EH (cell line): ENCODE measurements around the gene MADCAM1.

Experiments used
- DNase-seq: peaks from one replicate; pipeline ENCODE4 v3.0.0-alpha.2; 2015; ENCODE audit warnings: low read depth

The MADCAM1 gene

DNA sequence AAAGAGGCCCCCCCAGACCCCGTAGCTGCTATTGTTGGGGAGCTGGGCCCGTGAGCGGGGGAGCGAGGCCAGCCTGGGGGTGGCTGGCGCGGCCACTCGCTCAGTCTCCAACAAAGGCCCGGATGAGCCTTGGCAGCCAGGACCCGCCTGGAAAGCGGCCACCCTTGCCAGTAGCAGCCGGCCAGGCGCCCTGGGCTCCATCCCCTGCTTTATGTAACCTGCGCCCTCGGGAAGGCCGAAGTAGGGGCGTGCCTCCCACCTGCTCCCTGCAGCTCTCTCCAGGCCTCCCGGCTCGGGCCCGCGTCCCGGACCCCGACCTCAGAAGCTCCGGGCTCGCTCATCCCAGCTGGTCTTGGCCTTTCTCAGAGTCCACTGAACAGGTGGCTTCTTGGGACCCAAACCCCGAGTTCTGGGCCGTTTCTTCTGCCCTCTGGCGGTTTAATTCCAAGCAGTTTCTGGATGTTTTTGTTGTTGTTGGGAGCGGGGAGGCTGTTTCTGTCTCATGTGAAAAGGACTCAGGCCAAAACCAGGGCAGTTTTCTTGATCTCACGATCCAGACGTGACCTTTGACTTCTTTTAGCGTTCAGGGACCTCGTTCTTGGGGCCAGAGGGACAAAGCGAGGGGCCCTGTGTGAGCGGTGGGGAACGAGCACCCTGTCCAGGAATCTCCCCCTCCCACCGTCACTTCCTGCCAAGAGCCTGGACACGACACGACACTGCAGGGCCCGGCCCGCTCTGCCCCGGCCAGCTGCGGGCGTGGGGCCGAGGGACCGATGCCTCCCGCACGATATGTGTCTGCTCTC lies 36.5 kb downstream of the MADCAM1 start:
- peak; percentile 74 for DNase-seq

DNA sequence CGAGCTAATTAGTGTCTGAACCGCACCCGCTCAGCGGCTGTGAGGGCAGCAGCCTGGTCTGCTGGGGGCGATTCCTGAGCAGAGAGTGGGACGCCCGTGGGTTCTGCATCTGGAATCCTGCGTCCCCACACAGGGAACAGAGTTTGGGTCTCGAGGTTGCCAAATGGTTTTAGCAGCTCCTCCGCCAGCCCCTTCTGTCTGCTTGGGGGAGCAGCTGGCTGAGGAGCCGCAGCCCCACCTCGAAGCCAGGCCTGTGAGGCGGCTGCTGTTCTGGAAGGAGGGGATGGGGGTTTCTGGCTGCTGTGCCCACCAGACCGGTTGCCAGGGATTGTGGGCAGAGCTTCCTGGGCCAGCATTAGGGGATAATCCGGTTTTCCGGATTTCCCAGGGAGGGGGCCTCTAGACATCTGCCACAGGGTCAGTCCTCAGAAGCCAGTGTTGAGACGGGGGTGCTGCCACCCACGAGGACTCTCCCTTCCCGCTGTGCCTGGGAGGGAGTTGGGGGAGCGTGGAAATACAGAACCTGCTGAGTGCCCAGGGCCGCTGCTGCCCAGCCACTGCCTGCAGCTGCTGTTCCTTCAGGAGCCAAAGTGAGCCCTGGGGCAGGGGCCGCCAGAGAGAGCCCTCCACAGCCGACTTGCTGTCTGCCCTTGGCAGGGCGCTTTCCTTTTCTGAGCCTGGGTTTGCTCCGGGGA lies 37.2 kb downstream of the MADCAM1 start:
- DNase-seq, result peak; percentile 20

DNA sequence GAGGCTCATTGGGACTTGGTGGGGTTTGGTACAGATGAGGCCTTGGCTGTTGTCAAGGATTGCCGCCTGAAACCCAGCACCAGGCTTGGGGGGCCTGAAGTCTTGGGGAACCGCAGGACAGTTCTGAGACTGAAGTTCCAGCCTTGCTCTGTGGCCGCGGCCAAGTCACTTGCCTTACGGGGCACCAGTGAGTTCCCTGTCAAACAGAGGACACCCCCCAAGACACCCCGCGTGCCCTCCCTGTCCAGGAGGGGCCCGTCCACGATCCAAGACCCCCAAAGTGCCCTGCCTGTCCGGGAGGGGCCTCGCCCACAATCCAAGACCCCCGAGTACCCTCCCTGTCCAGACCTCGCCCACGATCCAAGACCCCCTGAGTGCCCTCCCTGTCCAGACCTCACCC lies 37.8 kb downstream of the MADCAM1 start:
- DNase-seq, result no peak

DNA sequence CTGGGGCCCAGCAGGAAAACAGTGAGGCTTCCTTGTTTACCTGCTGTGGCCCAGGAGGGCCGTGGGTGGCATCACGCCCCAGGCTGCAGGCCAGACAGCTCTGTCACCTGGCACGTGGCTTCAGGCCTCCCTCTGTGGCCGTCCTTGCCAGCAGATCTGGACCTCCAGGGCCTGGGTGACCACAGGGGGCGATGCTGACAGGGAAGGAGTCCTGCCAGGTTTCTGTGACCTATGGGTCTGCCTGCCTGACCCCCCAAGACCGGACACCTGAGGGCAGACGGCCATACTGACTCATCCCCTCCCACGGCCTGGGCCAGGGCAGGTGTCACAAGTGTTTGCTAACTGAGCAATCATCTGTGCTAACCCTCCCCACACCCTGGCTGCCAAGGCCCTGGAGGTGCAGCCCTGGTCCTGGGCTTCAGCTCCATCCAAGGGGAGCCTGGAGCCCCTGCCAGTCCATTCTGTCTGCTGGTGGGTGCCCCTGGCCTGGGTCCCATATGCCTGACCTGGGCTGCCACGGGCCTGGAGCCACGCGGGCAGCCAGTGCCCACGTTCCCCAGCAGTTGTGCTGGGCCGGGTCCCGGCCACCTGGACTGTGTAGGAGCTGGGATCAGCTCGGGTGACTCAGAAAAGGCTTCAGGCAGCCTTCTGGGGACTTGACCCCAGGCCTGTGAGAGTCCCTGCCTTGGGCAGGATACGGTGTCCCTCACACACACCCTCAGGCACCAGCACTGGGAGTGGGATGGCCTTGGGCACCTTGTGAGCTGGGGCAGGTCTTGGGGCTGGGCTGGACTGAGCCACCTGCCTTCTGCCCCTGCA lies 38.9 kb downstream of the MADCAM1 start:
- DNase-seq, result no peak

DNA sequence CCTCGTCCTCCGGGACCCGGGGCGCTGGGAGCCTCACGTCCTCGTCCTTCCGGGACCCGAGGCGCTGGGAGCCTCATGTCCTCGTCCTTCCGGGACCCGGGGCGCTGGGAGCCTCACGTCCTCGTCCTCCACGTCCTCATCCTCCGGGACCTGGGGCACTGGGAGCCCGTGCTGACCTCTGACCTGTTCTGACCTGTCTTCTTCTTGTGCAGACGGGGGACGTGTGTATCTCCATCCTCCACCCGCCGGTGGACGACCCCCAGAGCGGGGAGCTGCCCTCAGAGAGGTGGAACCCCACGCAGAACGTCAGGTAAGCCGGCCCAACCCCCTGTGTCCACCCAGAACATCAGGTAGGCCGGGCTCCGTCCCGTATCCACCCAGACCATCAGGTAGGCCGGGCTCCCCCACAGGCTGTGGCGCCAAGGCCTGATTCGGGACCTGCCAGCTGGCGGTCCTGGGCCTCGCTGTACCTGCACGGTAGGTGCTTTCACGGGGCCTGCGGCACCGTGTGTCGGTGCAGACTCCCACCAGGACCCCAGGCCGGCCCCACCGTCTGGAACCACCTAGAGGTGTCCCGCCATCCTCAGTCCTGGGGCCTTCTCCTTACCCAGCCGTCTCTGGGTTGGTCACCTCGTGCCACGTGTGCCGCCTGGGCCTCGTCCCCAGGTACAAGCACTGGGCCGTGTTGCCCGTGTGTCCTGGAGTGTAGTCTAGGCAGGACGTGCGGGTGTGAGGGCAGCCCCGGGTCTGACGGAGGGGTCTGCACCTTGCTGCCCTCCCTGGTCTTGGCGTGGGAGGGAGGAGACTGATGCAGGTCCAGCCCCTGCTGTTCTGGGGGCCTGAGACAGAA lies 40.0 kb downstream of the MADCAM1 start:
- DNase-seq, result no peak

DNA sequence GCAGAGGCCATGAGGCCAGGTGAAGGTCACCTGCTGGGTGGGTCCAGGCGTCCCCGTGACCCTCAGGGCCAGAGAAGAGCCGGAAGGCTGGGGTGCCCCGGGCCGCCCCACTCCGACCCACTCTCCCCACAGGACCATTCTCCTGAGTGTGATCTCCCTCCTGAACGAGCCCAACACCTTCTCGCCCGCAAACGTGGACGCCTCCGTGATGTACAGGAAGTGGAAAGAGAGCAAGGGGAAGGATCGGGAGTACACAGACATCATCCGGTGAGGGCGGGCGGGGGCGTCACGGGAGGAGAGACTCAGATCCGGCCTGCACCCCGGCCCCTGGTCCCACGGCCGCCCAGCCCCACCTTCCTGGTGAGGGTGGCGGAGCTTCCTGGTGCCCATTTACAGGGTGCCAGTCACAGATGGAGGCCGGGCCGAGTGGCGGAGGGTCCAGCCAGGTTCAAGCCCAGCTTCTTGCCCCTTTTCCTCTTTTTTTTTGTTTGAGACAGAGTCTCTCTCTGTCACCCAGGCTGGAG lies 40.7 kb downstream of the MADCAM1 start:
- no peak for DNase-seq

DNA sequence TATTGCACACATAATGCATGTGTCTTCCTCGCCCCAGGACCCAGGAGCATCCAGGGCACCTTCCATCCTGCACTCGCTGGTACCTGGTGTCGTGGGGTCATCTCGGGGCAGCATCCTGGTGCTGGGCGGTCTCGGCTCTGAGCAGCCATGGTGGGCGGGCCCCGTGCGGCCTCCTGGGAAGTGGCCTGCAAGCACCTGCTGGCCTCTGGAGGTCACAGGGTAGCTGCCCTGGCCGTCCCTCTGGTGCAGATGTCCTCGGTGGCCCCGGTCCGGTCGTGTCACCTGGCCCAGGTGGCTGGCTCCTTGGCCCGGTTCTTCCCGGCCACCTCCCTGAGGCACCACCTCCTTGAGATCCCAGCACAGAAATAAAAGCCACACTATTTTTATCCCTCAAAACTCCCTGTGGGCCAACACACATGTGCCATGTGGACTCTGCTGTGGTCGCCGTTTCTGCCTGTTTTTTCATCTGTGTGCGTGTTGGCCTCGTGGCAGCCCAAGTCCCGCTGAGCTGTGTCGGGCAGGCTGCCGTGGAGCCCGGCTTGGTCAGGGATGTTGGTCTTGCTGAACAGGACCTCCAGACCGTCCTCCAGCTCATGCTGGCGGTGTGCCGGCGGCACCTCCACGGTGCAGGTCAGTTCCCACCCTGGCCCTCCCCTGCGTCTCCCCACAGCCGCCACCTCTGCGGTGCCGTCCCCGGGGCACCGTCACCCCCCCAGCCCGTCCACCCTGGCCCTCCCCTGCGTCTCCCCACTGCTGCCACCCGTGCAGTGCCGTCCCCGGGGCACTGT lies 42.5 kb downstream of the MADCAM1 start:
- no peak for DNase-seq

DNA sequence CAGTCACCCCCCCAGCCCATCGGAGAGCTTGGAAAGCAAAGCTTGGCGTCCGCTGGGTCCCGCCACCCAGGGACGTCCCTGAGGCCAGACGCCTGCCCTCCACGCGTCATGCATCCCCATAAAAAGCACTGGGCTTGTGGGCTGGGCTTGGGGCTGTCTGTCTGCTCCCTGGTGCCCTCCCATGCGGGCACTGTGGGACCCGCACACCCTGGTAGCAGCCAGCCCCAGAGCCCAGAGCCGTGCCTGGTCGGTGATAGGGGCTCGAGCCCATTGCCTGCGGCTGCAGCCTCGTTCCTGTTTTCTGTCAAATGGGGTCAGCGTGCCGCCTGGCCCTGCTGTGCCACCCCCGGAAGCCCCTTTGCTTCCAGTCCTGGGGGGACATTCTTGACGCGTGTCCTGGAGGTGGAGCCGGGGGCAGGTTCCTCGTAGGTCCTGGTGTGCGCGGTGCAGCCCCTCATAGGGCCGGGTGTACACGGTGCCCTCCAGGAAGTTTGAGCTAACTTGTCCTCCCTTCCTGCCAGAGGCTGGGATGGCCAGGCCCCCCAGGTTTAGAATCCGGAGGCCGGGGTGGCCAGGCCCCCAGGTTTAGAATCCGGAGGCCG lies 43.2 kb downstream of the MADCAM1 start:
- DNase-seq, result no peak

DNA sequence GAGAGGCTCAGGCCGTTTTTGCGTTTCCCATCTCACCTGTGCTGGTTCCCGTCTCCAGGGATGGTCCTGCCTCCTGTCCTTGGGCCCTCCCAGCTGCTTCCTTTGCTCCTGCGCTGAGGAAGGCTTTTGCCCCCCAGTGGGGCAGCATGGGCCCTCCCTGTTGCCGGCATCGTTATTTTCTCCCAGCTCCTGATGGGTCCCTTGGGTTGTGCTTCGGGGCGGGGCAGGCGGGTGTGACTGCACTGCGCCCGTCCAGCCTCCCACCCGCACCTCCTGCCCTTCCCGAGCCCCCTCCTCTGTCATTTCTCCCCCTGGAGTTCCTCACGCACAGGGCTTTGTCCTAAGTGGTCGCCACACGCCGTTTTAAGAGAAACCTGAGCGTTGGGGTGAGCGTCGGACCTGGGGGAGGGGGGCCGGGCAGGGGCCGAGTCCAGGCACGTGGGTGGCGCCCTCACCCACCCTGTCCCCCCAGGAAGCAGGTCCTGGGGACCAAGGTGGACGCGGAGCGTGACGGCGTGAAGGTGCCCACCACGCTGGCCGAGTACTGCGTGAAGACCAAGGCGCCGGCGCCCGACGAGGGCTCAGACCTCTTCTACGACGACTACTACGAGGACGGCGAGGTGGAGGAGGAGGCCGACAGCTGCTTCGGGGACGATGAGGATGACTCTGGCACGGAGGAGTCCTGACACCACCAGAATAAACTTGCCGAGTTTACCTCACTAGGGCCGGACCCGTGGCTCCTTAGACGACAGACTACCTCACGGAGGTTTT lies 44.8 kb downstream of the MADCAM1 start:
- no peak for DNase-seq

DNA sequence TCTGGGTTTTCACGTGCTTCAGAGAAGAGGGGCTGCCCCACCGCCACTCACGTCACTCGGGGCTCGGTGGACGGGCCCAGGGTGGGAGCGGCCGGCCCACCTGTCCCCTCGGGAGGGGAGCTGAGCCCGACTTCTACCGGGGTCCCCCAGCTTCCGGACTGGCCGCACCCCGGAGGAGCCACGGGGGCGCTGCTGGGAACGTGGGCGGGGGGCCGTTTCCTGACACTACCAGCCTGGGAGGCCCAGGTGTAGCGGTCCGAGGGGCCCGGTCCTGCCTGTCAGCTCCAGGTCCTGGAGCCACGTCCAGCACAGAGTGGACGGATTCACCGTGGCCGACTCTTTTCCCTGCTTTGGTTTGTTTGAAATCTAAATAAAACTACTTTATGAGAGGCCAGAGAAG lies 45.4 kb downstream of the MADCAM1 start:
- DNase-seq, result no peak

DNA sequence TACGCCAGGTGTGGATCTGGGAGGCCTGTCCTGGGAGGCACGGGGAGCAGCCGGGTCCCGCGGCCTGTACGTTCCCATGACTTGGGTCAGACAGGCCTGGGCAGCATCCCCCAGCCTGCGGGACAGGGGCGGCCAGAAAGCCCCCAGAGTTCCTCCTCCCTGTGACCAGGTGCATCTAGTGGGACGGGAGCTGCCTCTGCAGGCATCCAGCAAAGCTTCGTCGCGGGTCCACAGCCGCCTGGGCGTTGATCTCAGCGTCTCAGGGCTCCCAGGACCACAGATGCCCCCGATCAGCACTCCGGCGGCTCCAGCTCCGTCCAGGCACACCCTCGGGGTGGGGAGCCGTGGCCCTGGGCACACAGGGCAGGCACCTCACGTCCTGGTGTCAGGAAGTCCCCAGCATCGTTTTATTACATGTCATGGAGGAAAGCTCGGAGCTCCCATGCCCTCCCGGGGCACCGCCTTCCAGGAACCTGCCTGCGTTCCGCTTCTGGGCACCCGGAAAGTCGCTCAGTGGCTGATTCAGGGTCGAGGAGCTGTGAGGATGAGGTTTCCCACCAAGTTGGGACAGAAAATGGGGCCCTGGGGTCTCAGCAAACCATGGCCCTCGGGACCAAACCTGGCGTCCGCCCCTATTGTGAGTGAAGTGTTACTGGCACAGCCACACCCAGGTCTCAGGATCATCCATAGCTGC lies 46.0 kb downstream of the MADCAM1 start:
- no peak for DNase-seq

DNA sequence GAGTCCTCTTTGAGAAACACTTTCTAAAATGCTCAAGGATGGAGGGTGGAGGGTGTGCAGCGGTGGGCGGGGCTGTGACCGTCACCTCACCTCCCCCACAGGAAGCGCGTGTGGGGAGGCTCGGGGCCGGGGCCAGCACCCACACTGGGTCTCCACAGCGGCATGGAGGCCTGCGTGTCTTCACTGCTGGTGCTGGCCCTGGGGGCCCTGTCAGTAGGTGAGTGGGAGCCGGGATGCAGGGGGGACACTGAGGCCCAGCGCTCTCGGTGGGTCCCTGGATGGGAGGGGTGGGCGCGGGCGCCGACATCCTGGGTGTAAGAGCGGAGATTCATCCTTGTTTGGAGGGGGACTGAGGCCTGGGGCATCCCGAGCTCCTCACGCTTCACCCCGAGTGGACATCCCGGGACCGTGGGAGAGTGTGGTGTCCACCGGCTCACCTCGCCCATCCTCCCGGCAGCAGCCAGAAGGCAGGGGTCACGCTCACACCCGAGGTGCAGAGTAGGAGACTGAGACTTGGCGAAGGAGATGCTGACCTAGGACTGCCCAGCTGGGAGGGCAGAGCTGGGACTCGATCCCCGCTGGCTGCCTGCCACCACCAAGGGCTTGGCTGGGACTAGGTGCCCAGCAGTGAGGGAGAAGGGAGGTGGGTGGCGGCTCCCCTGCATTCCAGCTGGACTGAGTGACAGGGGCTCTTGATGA lies 47.8 kb downstream of the MADCAM1 start, which contains the start of gene GZMM:
TSS of gene GZMM (plus strand) at position 144 of the 699 bp plus-strand sequence. CDS start at position 163, 19 bp downstream.
- DNase-seq, result no peak

DNA sequence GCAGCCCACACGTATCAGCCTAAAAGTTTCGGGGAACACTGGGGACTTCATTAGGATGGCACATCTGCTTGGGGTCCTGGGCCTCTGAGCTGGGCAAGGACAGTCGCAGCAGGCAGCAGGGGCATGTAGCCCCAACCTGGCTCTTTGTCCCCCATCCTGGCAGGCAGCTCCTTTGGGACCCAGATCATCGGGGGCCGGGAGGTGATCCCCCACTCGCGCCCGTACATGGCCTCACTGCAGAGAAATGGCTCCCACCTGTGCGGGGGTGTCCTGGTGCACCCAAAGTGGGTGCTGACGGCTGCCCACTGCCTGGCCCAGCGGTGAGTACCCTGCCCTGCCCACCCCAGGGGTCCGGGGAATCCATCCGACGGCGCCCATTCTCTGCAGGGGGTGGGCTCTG lies 50.8 kb downstream of the MADCAM1 start:
- no peak for DNase-seq

DNA sequence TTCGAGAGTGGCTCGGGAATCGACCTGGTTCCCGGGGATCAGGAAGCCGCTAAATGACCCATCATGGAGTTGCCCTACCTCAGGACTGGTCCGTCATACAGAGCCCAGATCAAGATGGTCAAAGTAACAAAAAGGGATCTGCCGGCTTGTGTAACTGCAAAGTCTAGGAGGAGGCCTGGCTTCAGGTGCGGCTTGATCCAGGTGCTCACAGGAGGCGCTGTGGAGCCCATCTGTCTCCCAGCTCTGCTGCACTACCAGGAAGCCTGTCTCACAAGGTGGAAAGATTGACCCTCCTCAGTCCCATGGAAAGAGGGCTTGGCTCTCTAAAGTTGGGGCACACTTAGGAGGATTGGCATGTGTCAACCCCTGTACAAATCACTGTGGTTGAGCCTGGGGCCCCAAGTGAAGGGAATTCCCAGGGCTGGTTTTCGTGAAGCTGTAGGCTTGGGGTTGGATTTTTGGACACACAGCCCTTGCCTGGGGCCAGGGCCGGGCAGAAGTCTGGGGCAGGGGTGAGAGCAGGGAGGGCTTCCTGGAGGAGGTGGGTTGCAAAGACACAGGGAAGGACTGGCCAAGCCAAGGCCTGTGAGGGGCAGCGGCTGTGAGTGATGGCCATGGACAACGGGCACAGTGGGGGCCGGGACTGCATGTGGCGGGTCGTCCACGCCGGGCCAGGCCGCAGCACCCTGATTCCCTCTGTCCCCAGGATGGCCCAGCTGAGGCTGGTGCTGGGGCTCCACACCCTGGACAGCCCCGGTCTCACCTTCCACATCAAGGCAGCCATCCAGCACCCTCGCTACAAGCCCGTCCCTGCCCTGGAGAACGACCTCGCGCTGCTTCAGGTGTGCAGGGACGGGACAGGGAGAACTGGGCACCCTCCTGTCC lies 51.8 kb downstream of the MADCAM1 start:
- DNase-seq, result no peak

DNA sequence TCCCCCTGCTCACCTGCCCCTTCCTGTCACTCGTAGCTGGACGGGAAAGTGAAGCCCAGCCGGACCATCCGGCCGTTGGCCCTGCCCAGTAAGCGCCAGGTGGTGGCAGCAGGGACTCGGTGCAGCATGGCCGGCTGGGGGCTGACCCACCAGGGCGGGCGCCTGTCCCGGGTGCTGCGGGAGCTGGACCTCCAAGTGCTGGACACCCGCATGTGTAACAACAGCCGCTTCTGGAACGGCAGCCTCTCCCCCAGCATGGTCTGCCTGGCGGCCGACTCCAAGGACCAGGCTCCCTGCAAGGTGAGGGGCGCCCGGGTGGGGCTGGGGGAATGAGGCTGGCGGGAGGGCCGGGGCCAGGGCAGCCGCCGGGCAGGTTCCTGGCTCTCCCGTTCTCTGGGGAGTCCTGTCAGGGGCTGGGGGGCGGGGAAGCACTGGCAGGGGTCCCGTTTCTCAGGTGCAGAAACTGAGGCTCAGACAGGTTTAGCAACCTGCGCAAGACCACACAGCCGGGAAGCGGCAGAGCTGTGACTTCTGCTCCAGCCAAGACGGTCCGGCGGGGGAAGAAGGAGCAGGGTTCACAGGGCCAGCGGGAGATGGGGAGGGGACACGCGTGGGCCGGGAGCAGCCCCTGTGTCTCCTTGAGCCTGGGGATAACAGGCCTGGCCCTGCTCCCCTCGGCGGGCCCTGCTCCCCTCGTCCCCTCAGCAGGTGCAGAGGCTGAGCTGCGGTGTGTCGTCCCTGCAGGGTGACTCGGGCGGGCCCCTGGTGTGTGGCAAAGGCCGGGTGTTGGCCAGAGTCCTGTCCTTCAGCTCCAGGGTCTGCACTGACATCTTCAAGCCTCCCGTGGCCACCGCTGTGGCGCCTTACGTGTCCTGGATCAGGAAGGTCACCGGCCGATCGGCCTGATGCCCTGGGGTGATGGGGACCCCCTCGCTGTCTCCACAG lies 52.9 kb downstream of the MADCAM1 start:
- no peak for DNase-seq

DNA sequence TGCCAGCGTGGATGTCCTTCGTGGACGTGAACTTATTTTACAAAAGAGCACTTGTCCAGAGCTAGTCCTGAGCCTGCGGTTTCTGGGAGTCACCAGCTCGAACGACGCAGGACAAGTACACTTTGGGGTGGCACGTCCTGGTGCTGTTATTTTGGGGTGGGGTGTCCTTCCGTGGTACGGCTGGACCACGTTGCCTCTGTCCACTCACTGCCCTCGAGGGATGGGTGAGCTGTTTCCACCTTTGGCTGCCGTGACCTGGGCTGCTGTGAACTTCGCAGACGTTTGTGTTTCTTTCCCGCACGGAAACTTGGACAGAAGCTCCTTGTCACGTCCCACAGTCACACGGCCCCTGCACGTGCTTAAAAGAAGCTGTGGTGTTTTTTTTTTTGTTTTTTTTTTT lies 58.5 kb downstream of the MADCAM1 start:
- no peak for DNase-seq
